NOMO-1 (cell line): ENCODE measurements around the gene SNX8.

Source experiments
- DNase-seq, 2 experiments: peaks; one replicate each; lab custom pipeline; 2025; ENCODE audit not compliant: unreplicated experiment in 2 of 2; lab: John Stamatoyannopoulos, UW

The SNX8 gene

DNA sequence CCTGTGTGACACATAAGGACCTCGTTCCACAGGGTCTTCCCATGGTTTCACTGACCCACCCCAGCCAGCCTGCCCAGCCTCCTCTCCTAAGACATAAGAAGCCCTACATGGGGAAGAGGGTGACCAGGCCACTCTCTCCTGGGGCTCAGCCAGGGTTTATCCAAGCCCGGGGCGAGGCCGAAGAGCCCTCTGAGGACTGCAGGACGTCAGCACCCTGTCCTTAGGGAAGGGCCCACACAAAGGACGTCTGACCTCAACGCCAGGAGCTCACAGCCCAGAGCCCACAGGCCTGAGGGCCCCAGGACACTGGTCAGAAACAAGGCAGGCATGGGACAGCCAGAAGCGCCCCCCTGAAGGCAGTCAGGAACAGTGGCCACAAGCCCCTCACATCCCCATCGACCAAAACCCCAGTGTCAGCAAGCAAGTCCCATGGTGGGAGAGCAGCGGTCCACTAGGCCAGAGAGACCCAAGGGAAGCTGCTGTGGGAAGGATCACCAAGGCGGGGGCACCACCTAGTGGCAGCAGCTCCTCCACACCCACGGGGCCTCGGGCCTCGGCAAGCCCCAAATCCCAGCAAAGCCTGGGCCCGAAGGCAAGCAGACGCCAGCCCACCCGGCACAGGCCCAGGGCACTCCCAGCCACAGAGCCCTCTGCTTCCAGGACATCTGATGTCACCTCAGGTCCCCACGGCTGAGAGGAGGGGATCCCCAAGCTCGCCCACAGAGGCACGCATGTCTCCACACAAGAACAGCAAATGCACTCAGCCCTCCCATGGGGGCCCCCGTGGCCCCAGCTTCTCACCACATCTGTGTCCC lies 104.9 kb downstream of the SNX8 start:
- no peak for DNase-seq

DNA sequence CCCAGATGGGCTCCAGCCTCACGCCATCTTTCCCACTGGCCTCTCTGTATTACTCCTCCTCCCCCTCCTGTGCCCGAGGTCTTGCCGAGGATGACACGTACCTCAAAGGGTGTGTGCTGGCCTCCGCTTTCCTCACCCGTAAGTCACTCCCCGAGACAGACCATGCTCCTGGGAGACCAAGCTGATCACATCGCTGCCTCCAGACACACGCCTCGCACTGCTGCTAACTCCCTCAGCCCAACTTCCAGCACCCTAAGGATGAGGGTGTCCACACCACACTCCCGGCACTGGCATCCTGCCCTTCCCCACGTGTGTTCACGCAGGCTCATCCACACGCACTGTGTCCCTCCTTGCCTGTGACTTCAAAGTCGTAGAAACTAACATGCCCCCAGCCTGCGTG lies 105.5 kb downstream of the SNX8 start:
- DNase-seq: no peak

- no peak for DNase-seq
These were observed 109.0 kb downstream of the SNX8 start for GRCh38 chr7:2205036-2205780.

DNA sequence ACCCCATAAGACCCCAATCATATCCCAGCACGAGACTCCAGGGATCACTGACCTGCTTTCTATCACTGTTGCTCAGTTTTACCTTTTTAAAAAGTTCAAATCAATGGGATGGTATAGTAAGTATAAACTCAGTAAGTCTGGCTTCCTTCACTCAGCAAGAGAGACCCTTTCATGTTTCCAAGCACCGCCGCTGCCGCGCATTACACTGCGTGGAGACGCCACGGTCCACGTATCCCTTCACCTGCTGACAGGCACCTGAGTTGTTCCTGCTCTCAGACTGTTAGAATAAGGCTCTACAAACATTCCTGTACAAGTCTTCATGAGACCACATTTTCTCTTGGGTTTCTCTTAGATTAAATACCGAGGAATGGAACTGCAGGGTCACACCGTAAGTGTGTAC lies 109.8 kb downstream of the SNX8 start:
- no peak for DNase-seq

- DNase-seq: peak in 1 of 2 experiments; percentile 2
These were observed 110.4 kb downstream of the SNX8 start for GRCh38 chr7:2203766-2204300.

- no peak for DNase-seq
These were observed 111.1 kb downstream of the SNX8 start for GRCh38 chr7:2202901-2203765.

DNA sequence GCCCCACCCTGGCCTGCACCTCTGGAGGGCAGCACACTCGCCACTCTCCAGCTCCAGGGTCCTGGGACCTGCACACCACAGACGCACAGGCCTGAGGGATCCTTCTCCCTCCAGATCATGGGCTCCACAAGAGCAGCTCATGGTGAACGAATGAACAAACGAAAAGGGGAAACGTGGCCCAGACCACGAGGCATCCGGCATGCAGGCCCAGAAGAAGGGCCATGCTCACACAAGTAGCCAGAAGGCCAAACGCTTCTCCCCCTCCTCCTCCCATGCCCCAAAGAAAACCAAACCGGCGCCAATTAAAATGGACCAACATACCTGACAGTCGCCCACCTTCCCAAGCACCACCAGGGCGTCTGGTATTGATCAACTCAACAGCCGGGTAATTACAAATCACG lies 111.9 kb downstream of the SNX8 start:
- no peak for DNase-seq
